HG02852 (cell line): ENCODE data around the gene MSX2.

Experiments used
- ATAC-seq: cut with Tn5 transposase; IDR thresholded peaks from one replicate; pipeline ENCODE4 v1.9.1; 2021; ENCODE audit warnings: mild to moderate bottlenecking, moderate library complexity; ENCODE audit not compliant: unreplicated experiment

MSX2 gene

GRCh38 chr5:174769005-174769404, 44.6 kb downstream of the MSX2 start:
- ATAC-seq, result no peak

- no peak for ATAC-seq
Observed at GRCh38 chr5:174773371-174773770, 49.0 kb downstream of the MSX2 start.

- ATAC-seq, result no peak
Observed at GRCh38 chr5:174775081-174775480, 50.7 kb downstream of the MSX2 start.

- ATAC-seq, result no peak
Observed at GRCh38 chr5:174777111-174777510, 52.7 kb downstream of the MSX2 start.

GRCh38 chr5:174777583-174777982, 53.2 kb downstream of the MSX2 start:
- no peak for ATAC-seq
